Fibroblast of gingiva (primary cell): ENCODE results near the gene ELAVL2.

ENCODE experiments used
- DNase-seq: peaks from one replicate; pipeline ENCODE4 v3.0.0-alpha.2; 2011; ENCODE audit warnings: low read depth

Gene ELAVL2

GRCh38 chr9:23769307-23769935, 56.6 kb downstream of the ELAVL2 start:
- DNase-seq: no peak

GRCh38 chr9:23768861-23769260, 57.2 kb downstream of the ELAVL2 start:
- DNase-seq: no peak

GRCh38 chr9:23766613-23767012, 59.4 kb downstream of the ELAVL2 start:
- no peak for DNase-seq

- no peak for DNase-seq
These were observed 60.5 kb downstream of the ELAVL2 start for GRCh38 chr9:23765561-23765960.

- no peak for DNase-seq
These were observed 61.8 kb downstream of the ELAVL2 start for GRCh38 chr9:23764219-23764618.

GRCh38 chr9:23754551-23754950, 71.5 kb downstream of the ELAVL2 start:
- DNase-seq: no peak

- no peak for DNase-seq
These were observed 73.2 kb downstream of the ELAVL2 start for GRCh38 chr9:23752859-23753258.

GRCh38 chr9:23751633-23752032, 74.4 kb downstream of the ELAVL2 start:
- no peak for DNase-seq

- no peak for DNase-seq
These were observed 75.2 kb downstream of the ELAVL2 start for GRCh38 chr9:23750808-23751207.

- no peak for DNase-seq
These were observed 78.7 kb downstream of the ELAVL2 start for GRCh38 chr9:23747088-23748075.

GRCh38 chr9:23746317-23746716, 79.7 kb downstream of the ELAVL2 start:
- no peak for DNase-seq

- DNase-seq: no peak
These were observed 83.0 kb downstream of the ELAVL2 start for GRCh38 chr9:23743036-23743435.

GRCh38 chr9:23741351-23741750, 84.7 kb downstream of the ELAVL2 start:
- DNase-seq: no peak

- no peak for DNase-seq
These were observed 85.5 kb downstream of the ELAVL2 start for GRCh38 chr9:23740531-23740930.

GRCh38 chr9:23739753-23740152, 86.3 kb downstream of the ELAVL2 start:
- DNase-seq: no peak

- no peak for DNase-seq
These were observed 89.7 kb downstream of the ELAVL2 start for GRCh38 chr9:23736293-23736692.

GRCh38 chr9:23733495-23734078, 92.5 kb downstream of the ELAVL2 start:
- DNase-seq: no peak

- no peak for DNase-seq
These were observed 94.7 kb downstream of the ELAVL2 start for GRCh38 chr9:23731353-23731752.

- DNase-seq: no peak
These were observed 95.7 kb downstream of the ELAVL2 start for GRCh38 chr9:23730364-23730763.

GRCh38 chr9:23728736-23729135, 97.3 kb downstream of the ELAVL2 start:
- no peak for DNase-seq

- DNase-seq: no peak
These were observed 100.6 kb downstream of the ELAVL2 start for GRCh38 chr9:23725279-23725946.

- DNase-seq: no peak
These were observed 102.4 kb downstream of the ELAVL2 start for GRCh38 chr9:23723672-23724071.
